HepG2 (cell line): ENCODE results near the gene ZNF608. TPM values are rescaled to one million over a fixed set of nuclear protein-coding genes. Genes with fewer than 3 reads are reported as not detected.

Experiments
- ATAC-seq: fragments of 200-7000 bp; cut with Tn5 transposase; 3 replicates; pipeline ENCODE4 v1.9.1; 2020; ENCODE audit warnings: mild to moderate bottlenecking, moderate library complexity
- BruUV-seq: library from RNA; stranded (reverse); fragments of 400-500 nt; replicated peaks from 2 replicates; lab custom pipeline; 2021; lab: Mats Ljungman, UMichigan
- CTCF ChIA-PET: fragments of 300-600 bp; formaldehyde crosslinking; extraction: SDS; loops from one replicate; lab custom pipeline; 2021; ENCODE audit warnings: low total read pairs, inconsistent platforms, low intra/inter-chr PET ratio; lab: Yijun Ruan, JAX
- POLR2A ChIA-PET: fragments of 350-600 bp; sonication (Branson Sonifier 250); formaldehyde crosslinking; loops from one replicate; lab custom pipeline; 2020; ENCODE audit warnings: antibody characterized with exemption, inconsistent platforms; lab: Yijun Ruan, JAX
- DNase-seq: peaks from one replicate; pipeline ENCODE4 v3.0.0-alpha.2; 2015; ENCODE audit warnings: low spot score
- FAIRE-seq: peaks from 3 replicates; lab custom pipeline; 2011; peaks lifted over from hg19 to GRCh38; lab: Jason Lieb, UNC
- H2AFZ ChIP-seq: one replicate; pipeline ENCODE4 v1.6.1; 2011; ENCODE audit warnings: low read length, inconsistent platforms
- H3K27ac ChIP-seq: fragments of 300-600 bp; 3 replicates; pipeline ENCODE4 v1.8.0; 2011; ENCODE audit warnings: mixed run types, mild to moderate bottlenecking, mixed read lengths, low read length, inconsistent platforms; ENCODE audit not compliant: insufficient read depth; ENCODE audit errors: extremely low read length
- H3K27me3 ChIP-seq, 2 experiments: fragments of 200-600 bp in 1 of 2; 2 replicates in 1 of 2; 3 replicates in 1 of 2; pipeline versions ENCODE4 v1.6.0 to v1.8.0; 2011; ENCODE audit warnings: low read length in 2 of 2, mild to moderate bottlenecking in 2 of 2, moderate library complexity in 2 of 2, inconsistent platforms in 1 of 2; ENCODE audit not compliant: insufficient read depth in 2 of 2, control insufficient read depth in 1 of 2
- H3K36me3 ChIP-seq, 2 experiments: fragments of 200-600 bp in 1 of 2; replicated peaks in 1 of 2; 2 replicates in 1 of 2; 3 replicates in 1 of 2; pipeline versions ENCODE4 v1.5.1 to v1.8.0; 2011; ENCODE audit warnings: low read length in 2 of 2, inconsistent platforms in 1 of 2; ENCODE audit not compliant: insufficient read depth in 2 of 2, control insufficient read depth in 1 of 2
- H3K4me1 ChIP-seq: 2 replicates; pipeline ENCODE4 v1.5.1; 2012; ENCODE audit warnings: low read length, inconsistent platforms; ENCODE audit not compliant: insufficient read depth
- H3K4me2 ChIP-seq: 2 replicates; pipeline ENCODE4 v1.6.0; 2011; ENCODE audit warnings: low read depth, low read length, inconsistent platforms
- H3K4me3 ChIP-seq, 3 experiments: fragments of 200-600 bp in 1 of 3; sonication (generic), shearing (Covaris generic) in 1 of 3; replicated peaks in 1 of 3; 2 replicates each; pipeline ENCODE4 v1.5.1; 2011 to 2016; ENCODE audit warnings: low read length in 3 of 3, inconsistent platforms in 2 of 3, low read depth in 2 of 3, mild to moderate bottlenecking in 2 of 3, control low read depth in 1 of 3, mixed read lengths in 1 of 3; ENCODE audit not compliant: insufficient read depth in 1 of 3
- H3K79me2 ChIP-seq: one replicate; pipeline ENCODE4 v1.6.1; 2011; ENCODE audit warnings: low read length, inconsistent platforms; ENCODE audit not compliant: insufficient read depth
- H3K9ac ChIP-seq: 2 replicates; pipeline ENCODE4 v1.6.0; 2011; ENCODE audit warnings: mild to moderate bottlenecking, low read depth, low read length, inconsistent platforms; ENCODE audit not compliant: insufficient read depth
- H3K9me3 ChIP-seq: 2 replicates; pipeline ENCODE4 v1.5.1; 2012; ENCODE audit warnings: mild to moderate bottlenecking, low read length
- H4K20me1 ChIP-seq: 2 replicates; pipeline ENCODE4 v1.6.0; 2011; ENCODE audit warnings: inconsistent platforms, mild to moderate bottlenecking, low read length, moderate library complexity; ENCODE audit not compliant: insufficient read depth
- HOXD1 ChIP-seq: sonication (generic); formaldehyde crosslinking; IDR thresholded peaks from 2 replicates; pipeline ENCODE4 v1.5.0; 2020; ENCODE audit warnings: missing genetic modification reagents
- PPARG ChIP-seq: conservative IDR thresholded peaks from 2 replicates; pipeline ENCODE4 v1.6.1; 2016; ENCODE audit warnings: missing biosample characterization, missing genetic modification reagents
- SMAD9 ChIP-seq: sonication (generic); formaldehyde crosslinking; IDR thresholded peaks from 2 replicates; pipeline ENCODE4 v1.5.1; 2020; ENCODE audit warnings: mild to moderate bottlenecking, missing genetic modification reagents
- STAG1 ChIP-seq: sonication (generic); formaldehyde crosslinking; IDR thresholded peaks from 2 replicates; pipeline ENCODE4 v1.4.0; 2020; ENCODE audit warnings: missing genetic modification reagents
- ZC3H4 ChIP-seq: sonication (generic); formaldehyde crosslinking; IDR thresholded peaks from 2 replicates; pipeline ENCODE4 v1.4.0; 2020; ENCODE audit warnings: missing genetic modification reagents, borderline replicate concordance
- ZSCAN31 ChIP-seq: sonication (generic); formaldehyde crosslinking; IDR thresholded peaks from 2 replicates; pipeline ENCODE4 v1.5.0; 2020; ENCODE audit warnings: low read depth, mild to moderate bottlenecking, missing genetic modification reagents
- WGBS: methylation state at CpG from one replicate; pipeline ENCODE4 v1.1.6; 2017; ENCODE audit warnings: low lambda C conversion rate; 5-methylcytosine and 5-hydroxymethylcytosine counted together
- in situ Hi-C: cut with HindIII; loops from 2 replicates; pipeline ENCODE4 v1.10.0; 2017; ENCODE audit warnings: low pct_unique_long_range_greater_than_20kb; ENCODE audit not compliant: extremely low pct_ligation_motif_present
- intact Hi-C: fragments of 100-400 bp; cut with micrococcal nuclease; formaldehyde crosslinking; loops from one replicate; pipeline ENCODE4 v1.10.0; 2022; ENCODE audit not compliant: unreplicated experiment
- polyA plus RNA-seq, 8 experiments: library from polyadenylated mRNA; depleted of rRNA in 3 of 8; stranded (reverse) in 7 of 8; unstranded in 1 of 8; fragments of >200 nt; fragmentation: Illumina TruSeq in 4 of 8; extraction: Trizol in 4 of 8; gene quantifications; 2 replicates each; pipeline versions ENCODE4 v1.2.1 to v1.2.3, GENCODE V29; 2011 to 2016; ENCODE audit warnings: low read depth in 4 of 8, missing spikeins in 1 of 8, mixed read lengths in 1 of 8; ENCODE audit not compliant: insufficient read depth in 1 of 8
- total RNA-seq, 5 experiments: library from RNA; depleted of rRNA; stranded (reverse); fragments of >200 nt; fragmentation: Illumina TruSeq; extraction: Trizol; gene quantifications; 2 replicates each; pipeline ENCODE4 v1.2.3, GENCODE V29; 2016; ENCODE audit warnings: low read depth in 1 of 5

Gene ZNF608
- total and polyA plus RNA-seq, 2 of the 13 experiments (the other 11 are each of a cell fraction or from before 2014, with no cell fraction given), result 0.66 to 0.91 TPM

- no peaks in the 10 kb centered on the region for H3K79me2 ChIP-seq
- ChIA-PET CTCF (no interaction called here), POLR2A (no interaction called here)
- no peak overlapping the region for H3K9ac ChIP-seq
- no peaks in the 10 kb centered on the region for H3K9me3 ChIP-seq
- H3K27ac ChIP-seq, result no peak overlapping the region
- H3K4me2 ChIP-seq, result no peak overlapping the region
- 12% methylated on average over 4 of the region's 4 CpGs for WGBS
- H3K4me3 ChIP-seq, result no peak overlapping the region
- in situ Hi-C loops (no loop called here), intact Hi-C loops (no loop called here)
- ATAC-seq (peak; percentile 65), DNase-seq (no peak), FAIRE-seq (no peak)
- BruUV-seq, result no TSS peak
- TF ChIP-seq SMAD9 (CRISPR knock-in tag) (no peak), STAG1 (peak; percentile 19)
- H4K20me1 ChIP-seq, result no peaks in the 10 kb centered on the region
- H3K4me1 ChIP-seq, result peaks cover 14% of the 10 kb centered on the region
- H2AFZ ChIP-seq, result no peak overlapping the region
- 0 out of 5 replicates have a peak, but pooled peaks cover 0 to 2% of the 10 kb centered on the region in 2 experiments for H3K27me3 ChIP-seq
- H3K36me3 ChIP-seq, result no peaks in the 10 kb centered on the region
Observed at GRCh38 chr5:124725040-124725434, 21.4 kb downstream of the ZNF608 start.

DNA sequence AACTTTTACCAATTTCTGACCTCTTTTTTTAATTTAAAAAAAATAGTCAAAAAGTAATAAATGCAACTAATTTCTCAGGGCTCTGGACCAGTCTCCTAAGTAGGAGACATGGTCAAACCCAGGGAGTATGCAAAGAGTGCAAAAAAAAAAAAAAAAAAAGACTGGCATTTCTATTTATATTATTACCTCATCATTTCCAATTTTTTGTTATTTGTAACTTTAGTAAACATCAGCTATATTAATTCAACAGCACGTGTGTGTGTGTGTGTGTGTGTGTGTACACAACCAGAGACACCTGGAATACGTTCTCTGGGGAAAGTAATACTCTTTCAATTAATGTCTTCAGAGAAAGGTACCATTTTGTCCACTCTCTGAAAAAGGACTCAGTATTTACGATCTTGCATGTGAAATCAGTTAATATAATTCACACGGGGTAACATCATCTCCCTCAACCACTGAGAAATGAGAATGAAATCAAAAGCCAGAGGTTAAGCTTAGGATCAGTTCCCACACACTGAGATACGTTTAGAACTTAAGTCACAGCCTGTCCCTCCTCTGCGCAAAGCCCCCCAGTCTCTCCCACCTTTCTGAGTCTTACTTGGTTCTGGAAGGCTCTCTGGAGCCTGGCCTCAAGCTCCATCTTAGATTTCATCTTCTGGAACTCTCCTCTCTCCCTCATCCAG, 21.9 kb downstream of the ZNF608 start:
- H3K9ac ChIP-seq, result no peak overlapping the region
- FAIRE-seq (no peak), ATAC-seq (no peak), DNase-seq (no peak)
- peaks cover 20% of the 10 kb centered on the region for H3K4me1 ChIP-seq
- 58% methylated on average over 6 of the region's 6 CpGs for WGBS
- H4K20me1 ChIP-seq, result no peaks in the 10 kb centered on the region
- no peak for TF ChIP-seq HOXD1 (CRISPR knock-in tag)
- no peak for TF ChIP-seq ZSCAN31 (CRISPR knock-in tag)
- no peak for TF ChIP-seq PPARG (CRISPR knock-in tag)
- no peak for TF ChIP-seq ZC3H4 (CRISPR knock-in tag)
- H3K4me3 ChIP-seq, result no peak overlapping the region
- BruUV-seq, result no TSS peak
- no peak overlapping the region for H2AFZ ChIP-seq
- POLR2A ChIA-PET, result no interaction called here
- H3K27me3 ChIP-seq, result 0 out of 5 replicates have a peak, but pooled peaks cover 0 to 2% of the 10 kb centered on the region in 2 experiments
- H3K9me3 ChIP-seq, result no peaks in the 10 kb centered on the region
- intact Hi-C loops, result no loop called here
- no peaks in the 10 kb centered on the region for H3K79me2 ChIP-seq
- in situ Hi-C loops, result no loop called here
- no peaks in the 10 kb centered on the region for H3K36me3 ChIP-seq
- CTCF ChIA-PET, result no interaction called here
- no peak overlapping the region for H3K27ac ChIP-seq
- H3K4me2 ChIP-seq, result no peak overlapping the region
